ENCODE measurements around the gene ZNF496. TPM values are rescaled to one million over a fixed set of nuclear protein-coding genes. Genes with fewer than 3 reads are reported as not detected.
"Not testable (repeated sequence)": the region's sequence is repeated elsewhere in the genome, so short reads cannot be mapped to it uniquely, and the experiment has no call there.

Gene ZNF496
- total RNA-seq, 2 donors from 2014 or later: 17.2 to 24.5 TPM

GRCh38 chr1:247289274-247289892 is 42.3 kb downstream of the ZNF496 start:
- not testable (repeated sequence) for H3K4me3 Mint-ChIP-seq

GRCh38 chr1:247288341-247288740 is 43.3 kb downstream of the ZNF496 start:
- Mint-ChIP-seq H3K27me3 (no peaks in the 10 kb centered on the region), H3K4me3 (no peak overlapping the region), H3K27ac (no peak overlapping the region), H3K36me3 (no peaks in the 10 kb centered on the region), H3K9me3 (peaks cover 9% of the 10 kb centered on the region), H3K4me1 (ENCODE audit: low read depth in 2 of 2) (peaks cover 9 to 10% of the 10 kb centered on the region in 2 donors)
- ATAC-seq (no peak), DNase-seq (ENCODE audit: low spot score) (no peak)

More at GRCh38 chr1:247289274-247289892, 42.3 kb downstream of the ZNF496 start:
- not testable (repeated sequence) for H3K4me1 Mint-ChIP-seq (ENCODE audit: low read depth in 2 of 2); H3K27me3 Mint-ChIP-seq; DNase-seq (ENCODE audit: low spot score); H3K9me3 Mint-ChIP-seq; ATAC-seq; H3K27ac Mint-ChIP-seq; H3K36me3 Mint-ChIP-seq

- Mint-ChIP-seq H3K27ac (no peak overlapping the region), H3K4me1 (ENCODE audit: low read depth in 2 of 2) (peaks cover 7% of the 10 kb centered on the region in 2 donors), H3K36me3 (no peaks in the 10 kb centered on the region), H3K9me3 (peaks cover 9% of the 10 kb centered on the region), H3K27me3 (no peaks in the 10 kb centered on the region), H3K4me3 (no peak overlapping the region)
- DNase-seq (ENCODE audit: low spot score): no peak
- ATAC-seq: no peak
Measured at GRCh38 chr1:247287460-247287859, 44.2 kb downstream of the ZNF496 start.

- H3K27me3 Mint-ChIP-seq: no peaks in the 10 kb centered on the region
- ATAC-seq: no peak
- no peak overlapping the region for H3K27ac Mint-ChIP-seq
- H3K36me3 Mint-ChIP-seq: no peaks in the 10 kb centered on the region
- no peak for DNase-seq (ENCODE audit: low spot score)
- H3K9me3 Mint-ChIP-seq: peaks cover 9% of the 10 kb centered on the region
- H3K4me1 Mint-ChIP-seq (ENCODE audit: low read depth in 2 of 2): no peaks in the 10 kb centered on the region
- H3K4me3 Mint-ChIP-seq: no peak overlapping the region
Measured at GRCh38 chr1:247286134-247286670, 45.5 kb downstream of the ZNF496 start.

GRCh38 chr1:247281001-247281574 is 50.6 kb downstream of the ZNF496 start:
- no peak overlapping the region for H3K27ac Mint-ChIP-seq
- ATAC-seq (no peak), DNase-seq (ENCODE audit: low spot score) (no peak)
- H3K4me1 Mint-ChIP-seq (ENCODE audit: low read depth in 2 of 2): peaks cover 0 to 4% of the 10 kb centered on the region in 2 donors
- H3K27me3 Mint-ChIP-seq: peaks cover 0 to 2% of the 10 kb centered on the region in 2 donors
- peaks cover 5% of the 10 kb centered on the region for H3K9me3 Mint-ChIP-seq
- H3K36me3 Mint-ChIP-seq: no peaks in the 10 kb centered on the region
- no peak overlapping the region for H3K4me3 Mint-ChIP-seq

GRCh38 chr1:247277191-247277590 is 54.5 kb downstream of the ZNF496 start:
- Mint-ChIP-seq H3K4me3 (no peak overlapping the region), H3K36me3 (no peaks in the 10 kb centered on the region), H3K27me3 (peaks cover 0 to 9% of the 10 kb centered on the region in 2 donors), H3K9me3 (peaks cover 11% of the 10 kb centered on the region), H3K4me1 (ENCODE audit: low read depth in 2 of 2) (peaks cover 0 to 4% of the 10 kb centered on the region in 2 donors), H3K27ac (no peak overlapping the region)
- no peak for DNase-seq (ENCODE audit: low spot score)
- no peak for ATAC-seq

- Mint-ChIP-seq H3K9me3 (peaks cover 24% of the 10 kb centered on the region), H3K4me1 (ENCODE audit: low read depth in 2 of 2) (peaks cover 0 to 4% of the 10 kb centered on the region in 2 donors), H3K27ac (no peak overlapping the region), H3K36me3 (peaks cover 16% of the 10 kb centered on the region), H3K27me3 (peaks cover 0 to 9% of the 10 kb centered on the region in 2 donors), H3K4me3 (no peak overlapping the region)
- DNase-seq (ENCODE audit: low spot score): no peak
- ATAC-seq: no peak
Measured at GRCh38 chr1:247274605-247275256, 56.9 kb downstream of the ZNF496 start.

GRCh38 chr1:247273013-247273412 is 58.7 kb downstream of the ZNF496 start:
- H3K27me3 Mint-ChIP-seq: peaks cover 0 to 9% of the 10 kb centered on the region in 2 donors
- no peak overlapping the region for H3K27ac Mint-ChIP-seq
- no peak for ATAC-seq
- no peak for DNase-seq (ENCODE audit: low spot score)
- peaks cover 24% of the 10 kb centered on the region for H3K9me3 Mint-ChIP-seq
- no peak overlapping the region for H3K4me3 Mint-ChIP-seq
- peaks cover 16% of the 10 kb centered on the region for H3K36me3 Mint-ChIP-seq
- peaks cover 0 to 4% of the 10 kb centered on the region in 2 donors for H3K4me1 Mint-ChIP-seq (ENCODE audit: low read depth in 2 of 2)

GRCh38 chr1:247270003-247270402 is 61.7 kb downstream of the ZNF496 start:
- Mint-ChIP-seq H3K27me3 (peaks cover 2 to 14% of the 10 kb centered on the region in 2 donors), H3K27ac (no peak overlapping the region), H3K36me3 (peaks cover 28% of the 10 kb centered on the region), H3K4me3 (no peak overlapping the region), H3K4me1 (ENCODE audit: low read depth in 2 of 2) (no peaks in the 10 kb centered on the region), H3K9me3 (peaks cover 13% of the 10 kb centered on the region)
- DNase-seq (ENCODE audit: low spot score): no peak
- ATAC-seq: peak in 1 of 2 donors; percentile 31

GRCh38 chr1:247269133-247269532 is 62.5 kb downstream of the ZNF496 start:
- DNase-seq (ENCODE audit: low spot score) (no peak), ATAC-seq (no peak)
- peaks cover 2 to 23% of the 10 kb centered on the region in 2 donors for H3K27me3 Mint-ChIP-seq
- H3K27ac Mint-ChIP-seq: no peak overlapping the region
- H3K4me3 Mint-ChIP-seq: no peak overlapping the region
- peaks cover 28% of the 10 kb centered on the region for H3K36me3 Mint-ChIP-seq
- H3K9me3 Mint-ChIP-seq: peaks cover 13% of the 10 kb centered on the region
- no peaks in the 10 kb centered on the region for H3K4me1 Mint-ChIP-seq (ENCODE audit: low read depth in 2 of 2)

- peaks cover 13% of the 10 kb centered on the region for H3K9me3 Mint-ChIP-seq
- no peak overlapping the region for H3K27ac Mint-ChIP-seq
- DNase-seq (ENCODE audit: low spot score) (no peak), ATAC-seq (no peak)
- peaks cover 2 to 23% of the 10 kb centered on the region in 2 donors for H3K27me3 Mint-ChIP-seq
- no peaks in the 10 kb centered on the region for H3K4me1 Mint-ChIP-seq (ENCODE audit: low read depth in 2 of 2)
- H3K4me3 Mint-ChIP-seq: no peak overlapping the region
- peaks cover 28% of the 10 kb centered on the region for H3K36me3 Mint-ChIP-seq
Measured at GRCh38 chr1:247268390-247269045, 63.1 kb downstream of the ZNF496 start.

- peaks cover 2 to 23% of the 10 kb centered on the region in 2 donors for H3K27me3 Mint-ChIP-seq
- ATAC-seq: no peak
- H3K36me3 Mint-ChIP-seq: peaks cover 20% of the 10 kb centered on the region
- DNase-seq (ENCODE audit: low spot score): no peak
- no peaks in the 10 kb centered on the region for H3K4me1 Mint-ChIP-seq (ENCODE audit: low read depth in 2 of 2)
- H3K27ac Mint-ChIP-seq: no peak overlapping the region
- peaks cover 6% of the 10 kb centered on the region for H3K9me3 Mint-ChIP-seq
- H3K4me3 Mint-ChIP-seq: no peak overlapping the region
Measured at GRCh38 chr1:247266053-247266452, 65.6 kb downstream of the ZNF496 start.

- H3K36me3 Mint-ChIP-seq; H3K4me3 Mint-ChIP-seq; H3K4me1 Mint-ChIP-seq (ENCODE audit: low read depth in 2 of 2); ATAC-seq; H3K27ac Mint-ChIP-seq; DNase-seq (ENCODE audit: low spot score): not testable (repeated sequence)
- Mint-ChIP-seq H3K9me3 (peaks cover 10% of the 10 kb centered on the region), H3K27me3 (peaks cover 8 to 24% of the 10 kb centered on the region in 2 donors)
Measured at GRCh38 chr1:247255772-247256171, 75.9 kb downstream of the ZNF496 start, which contains the start of gene VN1R5. TSS of gene VN1R5 (plus strand) at chr1:247256072.
